HEK293T (cell line): Measurements from ENCODE around the gene CD2.

Experiments
- FOXM1 ChIP-seq: fragments of 450-650 bp; IDR thresholded peaks from 2 replicates; pipeline ENCODE4 v1.6.1; 2017; ENCODE audit warnings: mild to moderate bottlenecking, borderline replicate concordance
- LEF1 ChIP-seq: fragments of 450-650 bp; IDR thresholded peaks from 2 replicates; pipeline ENCODE4 v1.6.1; 2017; ENCODE audit warnings: mild to moderate bottlenecking, borderline replicate concordance
- SP1 ChIP-seq: fragments of 450-650 bp; IDR thresholded peaks from 2 replicates; pipeline ENCODE4 v1.6.1; 2017

DNA sequence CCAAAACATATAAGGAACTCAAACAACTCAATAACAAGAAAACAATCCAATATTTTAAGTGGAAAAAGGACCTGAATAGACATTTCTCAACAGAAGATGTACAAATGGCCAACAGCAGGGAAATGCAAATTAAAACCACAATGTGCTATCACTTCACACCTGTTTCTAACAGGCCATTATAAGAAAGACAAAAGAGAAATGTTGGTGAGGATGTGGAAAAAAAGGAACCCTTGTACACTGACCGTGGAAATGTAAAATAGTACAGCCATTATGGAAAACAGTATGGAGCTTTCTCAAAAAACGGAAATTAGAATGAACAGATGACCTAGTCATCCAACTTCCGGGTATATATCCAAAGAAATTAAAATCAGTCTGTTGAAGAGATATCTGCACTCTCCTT, 37.8 kb upstream of the CD2 start:
- TF ChIP-seq LEF1: no peak
- TF ChIP-seq FOXM1: no peak
- TF ChIP-seq SP1: no peak
